Activated T-cell treated with anti-CD3 and anti-CD28 coated beads, Interleukin-2, amount 50 U/mL, for 72 hours (primary cell): ENCODE results near the gene MGAT4A. TPM values are rescaled to one million over a fixed set of nuclear protein-coding genes. Genes with fewer than 3 reads are reported as not detected.
"Not testable (repeated sequence)": the region's sequence is repeated elsewhere in the genome, so short reads cannot be mapped to it uniquely, and the experiment has no call there.

Source experiments
- ATAC-seq, 2 donors: fragments of 150-1000 bp; cut with Tn5 transposase; replicated peaks in 1 of 2; 2 replicates each; pipeline ENCODE4 v1.10.0; 2021; ENCODE audit warnings: moderate library complexity in 2 of 2, mild to moderate bottlenecking in 1 of 2
- DNase-seq, 2 donors: peaks; one replicate each; pipeline ENCODE4 v3.0.0; 2021 to 2022; ENCODE audit warnings: mixed read lengths in 1 of 2
- H3K27ac Mint-ChIP-seq: one replicate; pipeline ENCODE4 v1.8.0; 2022; ENCODE audit warnings: mild to moderate bottlenecking, moderate library complexity, mixed read lengths
- H3K27me3 Mint-ChIP-seq: one replicate; pipeline ENCODE4 v1.8.0; 2022; ENCODE audit warnings: low read depth, mixed read lengths
- H3K36me3 Mint-ChIP-seq, 2 donors: one replicate each; pipeline ENCODE4 v1.8.0; 2022; ENCODE audit warnings: mixed read lengths in 2 of 2, mild to moderate bottlenecking in 1 of 2; ENCODE audit not compliant: insufficient read depth in 2 of 2
- H3K4me1 Mint-ChIP-seq: one replicate; pipeline ENCODE4 v1.8.0; 2022; ENCODE audit warnings: low read depth, mixed read lengths
- H3K4me3 Mint-ChIP-seq, 2 donors: one replicate each; pipeline ENCODE4 v1.8.0; 2022; ENCODE audit warnings: mild to moderate bottlenecking in 2 of 2, mixed read lengths in 2 of 2, moderate library complexity in 2 of 2
- H3K9me3 Mint-ChIP-seq, 2 donors: one replicate each; pipeline ENCODE4 v1.8.0; 2022; ENCODE audit warnings: mixed read lengths in 2 of 2
- total RNA-seq, 2 donors: library from RNA; stranded (reverse); gene quantifications; one replicate each; pipeline ENCODE4 v1.2.3, GENCODE V29; 2022

MGAT4A gene
- total RNA-seq, 2 donors from 2014 or later: 108 to 109 TPM

DNA sequence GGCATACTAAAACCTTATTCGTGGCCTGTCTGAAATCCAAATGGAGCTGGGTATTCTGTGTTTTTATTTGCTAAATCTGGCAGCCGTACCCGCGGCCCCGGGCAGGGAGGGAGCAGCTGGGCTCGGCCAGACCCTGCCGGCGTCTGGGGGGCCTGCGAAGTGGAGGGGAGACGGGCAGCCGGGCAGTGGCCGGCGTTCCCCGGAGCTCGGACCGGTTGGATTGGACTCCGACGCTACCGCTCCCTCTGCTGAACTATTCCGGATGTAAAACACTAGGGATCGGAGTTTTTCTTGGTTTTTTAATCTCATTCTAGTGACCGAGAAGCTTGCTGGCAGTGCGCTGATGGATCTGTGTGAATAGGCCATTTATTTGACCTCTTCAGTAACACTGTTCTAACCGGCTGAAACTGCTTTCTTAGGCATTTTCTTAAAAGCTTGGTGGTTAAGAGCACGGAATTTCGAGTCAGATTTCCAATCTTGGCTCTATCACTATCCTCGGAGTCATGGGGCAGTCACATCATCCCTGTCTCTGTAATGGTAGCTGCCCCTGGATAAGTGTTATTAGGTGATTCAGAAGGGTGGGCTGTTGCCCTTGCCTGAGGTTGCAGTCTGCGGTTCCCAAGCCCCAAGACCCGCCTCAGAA is 121.8 kb downstream of the MGAT4A start:
- Mint-ChIP-seq H3K36me3 (peaks cover 12 to 24% of the 10 kb centered on the region in 2 donors), H3K27me3 (no peaks in the 10 kb centered on the region), H3K27ac (peak overlapping the region; percentile 91), H3K4me1 (peaks cover 74% of the 10 kb centered on the region), H3K4me3 (peak overlapping the region; percentile 88 to 96), H3K9me3 (no peaks in the 10 kb centered on the region)
- DNase-seq (peak in 1 of 2 donors; percentile 20), ATAC-seq (no peak)

DNA sequence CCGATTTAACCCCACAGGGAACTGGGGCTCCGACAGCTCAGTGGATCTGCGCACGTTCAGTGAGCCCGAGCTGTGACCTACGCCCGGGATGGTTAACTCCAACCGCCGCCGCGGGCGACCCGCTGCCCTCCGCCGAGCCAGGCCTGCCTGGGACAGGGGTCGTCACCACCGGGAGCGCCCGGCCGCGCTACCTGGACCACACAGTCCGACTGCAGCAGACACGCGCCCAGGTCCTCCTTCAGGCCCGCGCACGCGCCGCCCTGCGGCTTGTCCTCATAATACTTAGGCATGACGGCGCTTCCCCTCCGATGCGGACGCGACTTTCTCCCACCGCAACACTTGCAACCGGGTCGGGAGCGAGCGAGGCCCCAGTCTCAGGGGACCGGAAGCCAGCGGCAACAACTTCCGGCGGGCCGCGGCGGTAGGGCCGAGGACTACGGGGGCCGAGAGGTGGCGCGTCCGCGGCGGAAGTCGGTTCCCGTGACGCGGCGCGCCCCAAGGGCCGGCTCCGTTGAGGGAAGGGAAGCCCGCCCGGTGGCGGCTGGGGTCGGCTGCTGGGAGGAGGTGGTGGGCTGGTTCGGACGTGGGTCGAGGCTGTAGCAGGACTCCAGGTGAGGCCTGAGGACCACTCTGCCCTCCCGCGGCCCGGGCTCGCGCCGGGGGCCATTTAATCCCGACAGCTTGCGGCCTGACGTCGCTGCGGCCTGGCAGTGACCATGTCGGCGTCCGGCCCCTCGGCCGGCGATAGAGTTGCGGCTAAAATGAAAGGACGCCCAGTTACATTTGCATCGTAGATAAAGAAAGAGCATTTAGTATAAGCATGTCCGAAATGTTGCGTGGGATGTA is 122.6 kb downstream of the MGAT4A start, which contains the start of the genes COA5 and UNC50:
COA5 (minus strand) TSS at position 397 of the 846 bp plus-strand sequence; CDS start at position 290, 107 bp downstream.
UNC50 (plus strand) TSS at position 474 of the 846 bp plus-strand sequence. CDS start 1,171 bp downstream, outside the sequence.
- Mint-ChIP-seq H3K4me1 (peaks cover 66% of the 10 kb centered on the region), H3K27me3 (no peaks in the 10 kb centered on the region), H3K4me3 (peak within 1 kb of the TSS; percentile 88 to 96), H3K27ac (peak within 1 kb of the TSS; percentile 91), H3K36me3 (peaks cover 8 to 20% of the 10 kb centered on the region in 2 donors), H3K9me3 (no peaks in the 10 kb centered on the region)
- peak; percentile 95 for DNase-seq
- ATAC-seq: peak; percentile 93 to 94

DNA sequence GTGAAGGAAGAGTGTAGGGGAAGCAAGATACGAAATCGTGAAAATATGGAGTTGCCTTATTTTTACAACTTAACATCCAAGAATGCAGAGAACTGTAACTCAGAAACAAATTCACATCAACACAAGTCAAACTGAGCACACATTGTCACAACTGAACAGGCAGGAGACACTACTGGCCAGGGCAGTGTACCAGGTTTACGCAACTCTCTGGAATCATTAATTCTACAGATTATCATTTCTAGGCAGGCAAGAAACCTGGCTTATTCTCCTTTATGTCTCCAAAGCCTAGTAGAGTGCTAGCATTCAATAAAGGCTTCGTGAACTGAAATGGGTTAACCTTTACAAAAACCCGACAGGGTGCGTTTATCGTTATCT is 123.2 kb downstream of the MGAT4A start:
- Mint-ChIP-seq H3K27ac (peak overlapping the region; percentile 86), H3K36me3 (peaks cover 8 to 15% of the 10 kb centered on the region in 2 donors), H3K9me3 (no peaks in the 10 kb centered on the region), H3K4me1 (peaks cover 63% of the 10 kb centered on the region), H3K27me3 (no peaks in the 10 kb centered on the region), H3K4me3 (peak overlapping the region; percentile 88 to 96)
- DNase-seq (no peak), ATAC-seq (no peak)

DNA sequence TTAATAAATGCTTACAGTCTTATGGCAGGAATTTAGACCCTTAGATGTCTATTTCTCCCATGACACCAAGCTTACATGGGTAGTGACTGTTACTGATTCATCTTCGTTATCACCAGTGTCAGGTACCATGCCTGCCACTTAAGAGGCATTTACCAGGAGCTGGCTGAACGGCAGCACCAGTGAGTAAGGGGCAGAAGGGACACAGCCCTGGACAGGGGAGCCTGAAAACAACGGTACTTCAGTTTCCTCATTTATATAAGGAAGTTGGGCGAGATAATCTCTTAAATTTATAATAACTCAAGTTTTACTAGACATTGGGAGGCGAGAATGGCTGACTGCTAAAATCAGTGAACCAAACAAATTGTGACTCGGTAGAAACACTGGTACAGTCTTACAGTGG is 123.8 kb downstream of the MGAT4A start:
- H3K4me3 Mint-ChIP-seq: peak overlapping the region; percentile 88 to 96
- no peak for ATAC-seq
- H3K9me3 Mint-ChIP-seq: no peaks in the 10 kb centered on the region
- peaks cover 62% of the 10 kb centered on the region for H3K4me1 Mint-ChIP-seq
- H3K36me3 Mint-ChIP-seq: peaks cover 8 to 15% of the 10 kb centered on the region in 2 donors
- peak overlapping the region; percentile 86 for H3K27ac Mint-ChIP-seq
- DNase-seq: no peak
- H3K27me3 Mint-ChIP-seq: no peaks in the 10 kb centered on the region

DNA sequence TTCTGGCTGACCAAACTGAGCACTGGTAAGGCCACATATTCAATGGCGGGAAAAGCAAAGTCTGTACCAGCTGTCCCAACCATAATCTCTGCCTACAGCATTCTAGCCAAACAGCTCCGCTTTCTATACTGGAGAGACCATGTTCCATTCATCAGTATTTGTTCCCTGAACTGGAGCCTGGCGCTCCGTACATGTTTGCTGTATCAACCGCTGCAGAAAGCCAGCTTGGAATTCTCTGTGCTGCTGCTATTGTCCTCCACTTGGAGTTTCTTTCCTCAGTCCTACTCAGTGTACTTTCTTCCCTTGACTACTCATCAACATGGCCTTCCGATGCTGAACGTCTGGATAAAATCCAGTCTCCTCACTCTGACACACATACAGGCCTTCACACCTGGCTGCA is 124.5 kb downstream of the MGAT4A start:
- Mint-ChIP-seq H3K4me3 (peak overlapping the region; percentile 88 to 96), H3K9me3 (no peaks in the 10 kb centered on the region), H3K27ac (peak overlapping the region; percentile 86), H3K36me3 (peaks cover 8 to 15% of the 10 kb centered on the region in 2 donors), H3K27me3 (no peaks in the 10 kb centered on the region), H3K4me1 (peaks cover 55% of the 10 kb centered on the region)
- no peak for ATAC-seq
- DNase-seq: no peak

DNA sequence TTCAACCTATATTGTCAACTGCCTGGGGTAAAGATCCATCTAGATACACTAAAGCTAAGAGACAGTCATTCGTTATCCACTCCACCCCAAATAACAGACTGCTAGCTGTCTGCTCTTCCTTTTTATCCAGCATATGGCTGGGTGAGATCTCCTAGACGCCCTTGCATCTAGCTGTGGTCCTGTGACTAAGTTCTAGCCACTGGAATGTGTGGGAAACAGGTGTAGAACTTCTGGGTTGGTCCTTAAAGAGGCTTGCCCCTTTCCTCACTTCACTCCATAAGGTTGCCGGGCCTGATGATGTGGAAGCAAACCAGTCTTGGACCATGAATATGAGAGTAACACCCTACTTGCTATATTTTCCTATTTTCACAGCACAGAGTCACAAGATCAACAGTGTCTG is 125.9 kb downstream of the MGAT4A start:
- Mint-ChIP-seq H3K36me3 (peaks cover 8 to 15% of the 10 kb centered on the region in 2 donors), H3K9me3 (no peaks in the 10 kb centered on the region), H3K4me3 (no peak overlapping the region), H3K27ac (peak overlapping the region; percentile 64), H3K4me1 (peaks cover 47% of the 10 kb centered on the region), H3K27me3 (no peaks in the 10 kb centered on the region)
- no peak for ATAC-seq
- DNase-seq: no peak

DNA sequence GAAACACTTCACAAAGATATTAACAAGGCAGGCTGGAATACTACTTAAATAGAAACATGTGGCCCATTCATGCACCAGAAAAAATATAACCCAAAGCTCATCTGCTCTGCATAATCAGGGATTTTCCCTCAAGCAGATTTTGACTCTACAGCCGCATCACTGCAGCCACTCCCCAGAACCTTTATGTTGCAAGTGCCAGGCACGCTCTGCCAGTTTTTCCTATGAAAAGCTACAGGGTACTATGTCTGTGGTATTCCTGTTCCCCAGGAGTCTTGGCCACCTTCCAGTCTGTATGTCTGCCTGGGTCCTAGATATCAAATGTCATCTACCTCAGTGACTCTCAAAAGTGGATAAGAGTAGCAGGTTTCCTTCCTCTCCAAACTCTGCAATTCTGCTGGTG is 126.4 kb downstream of the MGAT4A start:
- Mint-ChIP-seq H3K4me3 (no peak overlapping the region), H3K27me3 (no peaks in the 10 kb centered on the region), H3K4me1 (peaks cover 47% of the 10 kb centered on the region), H3K27ac (peak overlapping the region; percentile 64), H3K9me3 (no peaks in the 10 kb centered on the region), H3K36me3 (peaks cover 8 to 15% of the 10 kb centered on the region in 2 donors)
- ATAC-seq (no peak), DNase-seq (no peak)

DNA sequence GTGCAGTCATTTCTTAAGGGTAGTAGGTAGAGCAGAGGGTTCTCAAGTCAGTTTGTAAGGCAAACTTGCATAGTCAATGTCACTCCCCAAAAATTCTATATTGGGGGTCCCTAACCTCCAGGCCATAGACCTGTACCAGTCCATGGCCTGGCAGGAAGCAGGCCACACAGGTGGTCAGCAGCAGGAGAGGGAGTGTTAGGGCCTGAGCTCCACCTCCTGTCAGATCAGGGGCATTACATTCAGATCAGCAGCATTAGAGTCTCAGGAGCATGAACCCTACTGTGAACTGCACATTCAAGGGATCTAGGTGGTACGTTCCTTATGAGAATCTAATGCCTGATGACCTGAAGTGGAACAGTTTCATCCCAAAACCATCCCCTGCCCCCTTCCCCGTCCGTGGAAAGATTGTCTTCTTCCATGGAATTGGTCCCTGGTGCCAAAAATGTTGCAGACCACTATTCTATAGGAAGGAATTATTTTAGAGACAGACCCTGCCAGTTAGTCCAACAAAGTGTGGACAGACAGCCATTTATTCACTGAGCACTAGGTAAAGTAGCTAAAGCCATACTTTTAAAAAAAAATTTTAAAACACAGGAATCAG is 129.3 kb downstream of the MGAT4A start:
- Mint-ChIP-seq H3K4me3 (no peak overlapping the region), H3K27ac (no peak overlapping the region), H3K9me3 (peaks cover 0 to under 1% of the 10 kb centered on the region in 2 donors), H3K4me1 (peaks cover 41% of the 10 kb centered on the region), H3K36me3 (peaks cover 3 to 19% of the 10 kb centered on the region in 2 donors), H3K27me3 (no peaks in the 10 kb centered on the region)
- DNase-seq: peak; percentile 23 to 30
- peak; percentile 65 to 69 for ATAC-seq

DNA sequence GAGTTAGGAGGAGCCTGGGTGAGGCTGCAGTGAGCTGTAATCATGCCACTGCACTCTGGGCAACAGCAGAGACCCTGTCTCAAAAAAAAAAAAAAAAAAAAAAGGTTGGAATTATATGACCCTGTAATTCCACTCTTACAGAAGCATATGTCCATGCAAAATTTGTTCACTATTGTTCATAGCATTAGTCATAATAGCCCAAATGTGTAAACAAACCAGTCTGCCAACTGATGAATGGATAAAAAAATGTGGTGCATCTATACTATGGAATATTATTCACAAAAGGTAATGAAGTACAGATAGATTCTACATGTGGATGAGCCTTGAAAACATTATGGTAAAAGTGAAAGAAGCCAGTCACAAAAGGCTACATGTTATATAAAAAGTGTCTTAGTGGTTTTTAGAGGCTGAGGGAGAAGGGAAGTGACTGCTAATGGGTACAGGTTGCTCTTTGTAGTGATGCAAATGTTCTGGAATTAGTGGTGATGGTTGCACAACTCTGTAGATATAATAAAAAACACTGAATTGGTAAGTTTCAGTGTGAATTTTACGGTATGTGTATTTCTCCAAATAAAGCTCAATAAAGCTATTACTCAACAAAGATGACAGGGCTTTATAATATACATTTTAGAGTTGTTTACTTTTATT is 132.0 kb downstream of the MGAT4A start:
- Mint-ChIP-seq H3K36me3 (peaks cover 6 to 23% of the 10 kb centered on the region in 2 donors), H3K27me3 (no peaks in the 10 kb centered on the region), H3K9me3 (peaks cover 1 to 2% of the 10 kb centered on the region in 2 donors), H3K4me3 (no peak overlapping the region), H3K27ac (peak overlapping the region; percentile 84), H3K4me1 (peaks cover 20% of the 10 kb centered on the region)
- peak in 1 of 2 donors; percentile 50 for ATAC-seq
- DNase-seq: no peak

DNA sequence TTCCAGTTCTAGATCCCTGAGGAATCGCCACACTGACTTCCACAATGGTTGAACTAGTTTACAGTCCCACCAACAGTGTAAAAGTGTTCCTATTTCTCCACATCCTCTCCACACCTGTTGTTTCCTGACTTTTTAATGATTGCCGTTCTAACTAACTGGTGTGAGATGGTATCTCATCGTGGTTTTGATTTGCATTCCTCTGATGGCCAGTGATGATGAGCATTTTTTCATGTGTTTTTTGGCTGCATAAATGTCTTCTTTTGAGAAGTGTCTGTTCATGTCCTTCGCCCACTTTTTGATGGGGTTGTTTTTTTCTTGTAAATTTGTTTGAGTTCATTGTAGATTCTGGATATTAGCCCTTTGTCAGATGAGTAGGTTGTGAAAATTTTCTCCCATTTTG is 136.3 kb downstream of the MGAT4A start:
- not testable (repeated sequence) for H3K4me3 Mint-ChIP-seq, ATAC-seq, H3K27ac Mint-ChIP-seq, DNase-seq, H3K4me1 Mint-ChIP-seq, H3K9me3 Mint-ChIP-seq, H3K27me3 Mint-ChIP-seq
- H3K36me3 Mint-ChIP-seq: peaks cover 13 to 26% of the 10 kb centered on the region in 2 donors

DNA sequence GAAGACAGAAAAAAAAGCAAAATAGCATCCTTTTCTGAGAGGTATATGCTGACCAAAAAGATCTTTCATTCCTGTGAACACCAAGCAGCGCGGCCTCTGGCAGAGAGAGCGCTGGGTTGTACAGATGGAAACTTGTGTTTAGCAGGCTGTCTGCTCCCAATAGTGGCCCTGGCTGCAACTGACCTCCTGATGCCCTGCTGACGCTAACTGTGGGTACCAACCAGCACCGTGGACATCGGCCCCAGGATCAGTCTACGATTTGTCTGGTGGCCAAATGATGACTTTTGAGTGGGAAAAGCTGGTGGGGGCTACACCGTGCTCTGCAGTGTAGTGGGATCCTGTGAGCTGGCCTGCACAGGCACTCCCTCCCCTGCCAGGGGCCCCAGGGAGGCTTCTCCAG is 138.4 kb downstream of the MGAT4A start:
- ATAC-seq (peak in 1 of 2 donors; percentile 13), DNase-seq (no peak)
- peaks cover 11 to 16% of the 10 kb centered on the region in 2 donors for H3K36me3 Mint-ChIP-seq
- H3K4me1 Mint-ChIP-seq: peaks cover 4% of the 10 kb centered on the region
- peaks cover 3 to 7% of the 10 kb centered on the region in 2 donors for H3K9me3 Mint-ChIP-seq
- no peaks in the 10 kb centered on the region for H3K27me3 Mint-ChIP-seq
- H3K4me3 Mint-ChIP-seq: no peak overlapping the region
- H3K27ac Mint-ChIP-seq: no peak overlapping the region

DNA sequence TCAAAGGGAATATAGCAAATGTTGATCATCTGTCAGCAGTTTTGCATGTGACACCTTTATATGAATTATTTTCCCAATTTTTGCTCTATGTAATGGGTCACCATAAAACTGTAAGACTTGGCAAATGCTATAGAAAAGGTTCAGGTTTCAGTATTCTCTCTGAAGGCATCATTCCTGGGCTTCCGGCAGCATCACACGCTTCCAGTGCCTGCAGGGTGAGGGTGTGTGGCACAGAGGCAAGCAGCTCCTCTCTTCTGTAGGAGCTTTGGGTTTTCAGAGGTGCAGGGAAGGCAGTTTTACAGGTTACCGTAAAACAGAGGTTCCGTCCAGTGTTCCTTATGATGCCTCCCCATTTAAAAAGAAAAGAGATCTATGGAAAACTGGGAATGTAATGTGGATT is 141.4 kb downstream of the MGAT4A start:
- no peak for DNase-seq
- Mint-ChIP-seq H3K4me1 (peaks cover 4% of the 10 kb centered on the region), H3K36me3 (peaks cover 8 to 16% of the 10 kb centered on the region in 2 donors), H3K9me3 (peaks cover 3 to 5% of the 10 kb centered on the region in 2 donors), H3K4me3 (no peak overlapping the region), H3K27me3 (no peaks in the 10 kb centered on the region), H3K27ac (peak overlapping the region; percentile 61)
- no peak for ATAC-seq
